ENCODE measurements around the gene VSIG1. TPM values are rescaled to one million over a fixed set of nuclear protein-coding genes. Genes with fewer than 3 reads are reported as not detected.

Gene VSIG1
- total RNA-seq, 4 donors from 2014 or later: 0.19 to 0.35 TPM; not detected in 2

- peak in 3 of 4 donors; percentile 7 to 71 (median 58) for TF ChIP-seq POLR2A (IDR thresholded peaks at IDR 0.05)
- TF ChIP-seq CTCF (IDR thresholded peaks at IDR 0.05): peak in 1 of 6 experiments; percentile 6
- H3K27me3 ChIP-seq: no peaks in the 10 kb centered on the region
- H3K27ac ChIP-seq: peak within 1 kb of the TSS; percentile 86 to 92 (median 90)
- intact Hi-C loops (cut with DNase I): no loop called here
- peak within 1 kb of the TSS; percentile 50 to 70 (median 60) for H3K4me3 ChIP-seq
- peaks cover 0 to 26% (median 7%) of the 10 kb centered on the region in 3 donors for H3K4me1 ChIP-seq
- peak; percentile 53 for DNase-seq
- 0 to 24% methylated on average over 2 to 35 of the region's 47 CpGs for WGBS, 2 donors
- H3K9me3 ChIP-seq: no peaks in the 10 kb centered on the region
- H3K36me3 ChIP-seq: peaks cover 0 to 22% (median 0%) of the 10 kb centered on the region in 3 donors
Observed at GRCh38 chrX:108091264-108091877, 46.5 kb downstream of the VSIG1 start, which contains the start of the genes ATG4A and PSMD10. ATG4A (plus strand) TSS chrX:108091778; CDS start chrX:108091827, 49 bp downstream. PSMD10 (minus strand) TSS chrX:108091542; CDS start chrX:108091520, 22 bp downstream.

- peaks cover 0 to 26% (median 7%) of the 10 kb centered on the region in 3 donors for H3K4me1 ChIP-seq
- H3K36me3 ChIP-seq: peaks cover 0 to 17% (median 0%) of the 10 kb centered on the region in 3 donors
- H3K27me3 ChIP-seq: no peaks in the 10 kb centered on the region
- H3K9me3 ChIP-seq: no peaks in the 10 kb centered on the region
- DNase-seq: no peak
- intact Hi-C loops (cut with DNase I): no loop called here
- H3K27ac ChIP-seq: peak overlapping the region; percentile 73 to 92 (median 84)
- peak overlapping the region; percentile 50 to 70 (median 60) for H3K4me3 ChIP-seq
- WGBS, 2 donors: 1 to 28% methylated on average over 8 to 11 of the region's 15 CpGs
- TF ChIP-seq CTCF (IDR thresholded peaks at IDR 0.05) (no peak), POLR2A (IDR thresholded peaks at IDR 0.05) (no peak)
Observed at GRCh38 chrX:108091878-108092291, 47.0 kb downstream of the VSIG1 start.

- WGBS, 2 donors: 77 to 94% methylated on average over 2 of the region's 2 CpGs
- H3K4me3 ChIP-seq: no peak overlapping the region
- no peaks in the 10 kb centered on the region for H3K9me3 ChIP-seq
- H3K27ac ChIP-seq: no peak overlapping the region
- intact Hi-C loops (cut with DNase I): no loop called here
- no peaks in the 10 kb centered on the region for H3K36me3 ChIP-seq
- no peak for TF ChIP-seq CTCF (IDR thresholded peaks at IDR 0.05)
- TF ChIP-seq POLR2A (IDR thresholded peaks at IDR 0.05): no peak
- H3K4me1 ChIP-seq: peaks cover 0 to 2% (median 0%) of the 10 kb centered on the region in 3 donors
- H3K27me3 ChIP-seq: no peaks in the 10 kb centered on the region
- DNase-seq: no peak
Observed at GRCh38 chrX:108097380-108097779, 52.5 kb downstream of the VSIG1 start.

GRCh38 chrX:108105473-108105872 lies 60.6 kb downstream of the VSIG1 start:
- Histone ChIP-seq H3K27me3 (no peaks in the 10 kb centered on the region), H3K27ac (no peak overlapping the region), H3K9me3 (no peaks in the 10 kb centered on the region), H3K36me3 (no peaks in the 10 kb centered on the region), H3K4me3 (no peak overlapping the region), H3K4me1 (no peaks in the 10 kb centered on the region)
- intact Hi-C loops (cut with DNase I): no loop called here
- DNase-seq: no peak
- no peak for TF ChIP-seq CTCF (IDR thresholded peaks at IDR 0.05)
- no peak for TF ChIP-seq POLR2A (IDR thresholded peaks at IDR 0.05)

- Histone ChIP-seq H3K4me3 (no peak overlapping the region), H3K27ac (no peak overlapping the region), H3K36me3 (no peaks in the 10 kb centered on the region), H3K27me3 (no peaks in the 10 kb centered on the region), H3K9me3 (no peaks in the 10 kb centered on the region), H3K4me1 (no peaks in the 10 kb centered on the region)
- intact Hi-C loops (cut with DNase I): no loop called here
- no peak for DNase-seq
- TF ChIP-seq POLR2A (IDR thresholded peaks at IDR 0.05) (no peak), CTCF (IDR thresholded peaks at IDR 0.05) (no peak)
Observed at GRCh38 chrX:108114541-108114940, 69.7 kb downstream of the VSIG1 start.
